ENCODE results near the gene CCT7.
"Not testable (repeated sequence)": the region's sequence is repeated elsewhere in the genome, so short reads cannot be mapped to it uniquely, and the experiment has no call there.

The CCT7 gene

DNA sequence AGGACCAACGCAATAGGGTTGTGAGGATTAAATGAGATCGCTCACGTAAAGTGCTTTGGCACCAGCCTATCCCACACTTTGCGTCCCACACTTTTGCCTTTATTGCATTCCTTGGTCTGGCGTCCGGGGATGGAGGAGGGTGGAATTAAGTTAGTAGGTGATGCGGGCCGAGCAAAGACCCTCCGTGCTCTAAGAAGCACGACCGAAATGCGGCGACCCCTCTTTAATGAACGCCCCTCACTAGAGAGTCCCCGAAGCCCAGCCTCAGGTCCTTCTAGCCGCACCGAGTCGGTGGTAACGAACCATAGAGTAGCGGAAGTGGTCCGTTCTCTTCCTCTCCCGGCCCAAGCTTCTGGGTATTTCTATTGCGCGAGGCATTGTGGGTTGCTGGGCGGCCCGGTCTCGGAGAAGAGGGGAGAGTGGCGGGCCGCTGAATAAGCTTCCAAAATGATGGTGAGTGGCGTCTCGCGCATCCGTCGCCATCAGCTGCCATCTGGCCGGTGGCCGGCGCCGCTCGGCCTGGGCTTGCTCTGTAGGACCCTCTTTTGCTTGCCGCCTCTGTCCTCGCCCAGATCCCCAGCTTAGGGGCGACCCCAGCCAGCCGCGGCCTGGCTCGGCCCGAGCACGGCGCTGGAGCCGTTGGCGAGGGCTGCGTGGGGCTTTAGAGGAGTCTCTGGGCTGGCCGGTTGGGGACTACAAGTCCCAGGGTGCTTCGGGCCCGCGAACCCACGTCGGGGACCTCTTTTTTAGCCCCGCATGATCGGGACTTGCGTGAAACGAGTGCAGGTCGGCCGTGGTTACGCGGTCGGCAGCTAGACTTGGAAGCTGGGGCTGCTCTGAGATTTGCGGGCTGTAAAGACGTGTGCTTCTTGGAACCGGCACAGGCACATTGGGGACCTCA lies at the start of gene CCT7:
Gene CCT7 (plus strand): TSS at position 377 of the 901 bp plus-strand sequence. CDS start 71 bp downstream, at position 448.
- H3K4me3 ChIP-seq (ENCODE audit: low read depth, low read length) = peak within 1 kb of the TSS; percentile 83
- no peak for DNase-seq (ENCODE audit: low read depth)
- TF ChIP-seq, protein P1, sequence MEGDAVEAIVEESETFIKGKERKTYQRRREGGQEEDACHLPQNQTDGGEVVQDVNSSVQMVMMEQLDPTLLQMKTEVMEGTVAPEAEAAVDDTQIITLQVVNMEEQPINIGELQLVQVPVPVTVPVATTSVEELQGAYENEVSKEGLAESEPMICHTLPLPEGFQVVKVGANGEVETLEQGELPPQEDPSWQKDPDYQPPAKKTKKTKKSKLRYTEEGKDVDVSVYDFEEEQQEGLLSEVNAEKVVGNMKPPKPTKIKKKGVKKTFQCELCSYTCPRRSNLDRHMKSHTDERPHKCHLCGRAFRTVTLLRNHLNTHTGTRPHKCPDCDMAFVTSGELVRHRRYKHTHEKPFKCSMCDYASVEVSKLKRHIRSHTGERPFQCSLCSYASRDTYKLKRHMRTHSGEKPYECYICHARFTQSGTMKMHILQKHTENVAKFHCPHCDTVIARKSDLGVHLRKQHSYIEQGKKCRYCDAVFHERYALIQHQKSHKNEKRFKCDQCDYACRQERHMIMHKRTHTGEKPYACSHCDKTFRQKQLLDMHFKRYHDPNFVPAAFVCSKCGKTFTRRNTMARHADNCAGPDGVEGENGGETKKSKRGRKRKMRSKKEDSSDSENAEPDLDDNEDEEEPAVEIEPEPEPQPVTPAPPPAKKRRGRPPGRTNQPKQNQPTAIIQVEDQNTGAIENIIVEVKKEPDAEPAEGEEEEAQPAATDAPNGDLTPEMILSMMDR (IDR thresholded peaks at IDR 0.05; ENCODE audit: control insufficient read depth, extremely low read depth, insufficient read depth) = no peak

DNA sequence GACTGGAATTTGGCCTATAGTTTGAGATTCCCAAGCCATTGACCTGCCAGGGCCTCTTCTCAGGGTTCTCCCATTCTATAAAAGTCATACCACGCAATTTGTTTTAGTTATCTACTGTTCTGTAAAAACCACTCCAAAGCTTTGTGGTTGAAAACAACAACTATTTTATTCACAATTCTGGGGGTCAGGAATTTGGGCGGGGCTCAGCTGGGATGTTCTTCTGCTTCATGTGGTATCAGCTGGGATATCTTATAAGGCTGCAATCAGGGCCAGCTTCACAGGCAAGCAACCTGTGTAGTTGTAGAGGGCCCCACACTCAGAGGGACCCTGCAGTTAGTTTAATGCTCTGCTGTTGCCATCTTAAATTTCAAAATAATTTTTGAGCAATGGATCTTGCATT lies 48.1 kb upstream of the CCT7 start:
- no peak for DNase-seq (ENCODE audit: low read depth)
- TF ChIP-seq, protein P1 (IDR thresholded peaks at IDR 0.05; ENCODE audit: control insufficient read depth, extremely low read depth, insufficient read depth) = no peak

DNA sequence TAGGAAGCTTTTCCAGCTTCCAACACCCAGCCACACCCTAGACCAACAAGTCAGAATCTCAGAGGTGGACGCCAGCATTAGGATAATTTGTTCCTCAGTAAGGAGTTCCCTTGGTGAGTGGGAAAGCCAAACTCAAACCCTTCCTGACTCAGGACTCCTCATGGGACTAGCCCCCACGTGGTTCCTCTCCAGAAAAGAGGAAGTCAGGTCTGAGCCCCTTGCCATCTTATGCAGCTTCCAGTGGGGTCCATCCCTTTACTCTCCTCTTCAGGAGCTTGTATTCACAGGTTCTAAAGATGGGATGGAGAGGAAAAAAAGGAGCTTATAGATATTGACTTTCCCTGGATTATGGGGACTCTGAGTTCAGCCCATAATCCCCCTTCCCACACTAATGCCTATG lies 46.6 kb upstream of the CCT7 start:
- no peak for DNase-seq (ENCODE audit: low read depth)
- no peak overlapping the region for H3K4me3 ChIP-seq (ENCODE audit: low read depth, low read length)
- TF ChIP-seq, protein P1 (IDR thresholded peaks at IDR 0.05; ENCODE audit: control insufficient read depth, extremely low read depth, insufficient read depth) = no peak

More for the DNA sequence above, 48.1 kb upstream of the CCT7 start:
- no peak overlapping the region for H3K4me3 ChIP-seq (ENCODE audit: low read depth, low read length)

DNA sequence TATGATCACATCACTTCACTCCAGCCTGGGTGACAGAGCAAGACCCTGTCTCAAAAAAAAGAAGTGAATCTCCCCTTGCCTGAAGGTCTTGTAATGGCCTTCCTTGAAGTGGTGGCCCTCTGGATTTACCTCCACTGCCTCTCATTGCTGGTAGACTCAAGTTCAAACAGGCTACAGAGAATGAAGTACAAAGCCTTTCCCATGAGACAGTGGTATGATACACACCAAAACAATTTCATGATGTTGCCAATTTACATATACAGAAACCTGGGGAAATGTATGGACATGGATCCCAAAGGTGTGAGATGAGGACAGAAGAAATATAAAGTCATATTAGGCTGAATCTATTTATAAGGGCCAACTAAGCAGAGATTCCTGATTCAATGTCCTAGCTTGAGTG lies 36.5 kb upstream of the CCT7 start:
- DNase-seq (ENCODE audit: low read depth) = no peak
- TF ChIP-seq, protein P1 (IDR thresholded peaks at IDR 0.05; ENCODE audit: control insufficient read depth, extremely low read depth, insufficient read depth) = no peak
- no peak overlapping the region for H3K4me3 ChIP-seq (ENCODE audit: low read depth, low read length)

DNA sequence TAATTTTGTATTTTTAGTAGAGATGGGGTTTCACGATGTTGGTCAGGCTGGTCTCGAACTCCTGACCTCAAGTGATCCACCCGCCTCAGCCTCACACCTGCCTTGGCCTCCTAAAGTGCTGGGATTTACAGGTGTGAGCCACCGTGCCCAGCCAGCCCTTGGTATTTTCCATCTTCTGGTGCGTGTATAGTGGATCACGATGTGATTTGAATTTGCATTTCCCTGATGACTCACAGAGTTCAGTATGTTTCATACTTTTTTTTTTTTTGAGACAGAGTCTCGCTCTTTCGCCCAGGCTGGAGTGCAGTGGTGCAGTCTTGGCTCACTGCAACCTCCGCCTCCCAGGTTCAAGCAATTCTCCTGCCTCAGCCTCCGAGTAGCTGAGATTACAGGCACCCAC lies 33.8 kb upstream of the CCT7 start:
- H3K4me3 ChIP-seq (ENCODE audit: low read depth, low read length); DNase-seq (ENCODE audit: low read depth): not testable (repeated sequence)

DNA sequence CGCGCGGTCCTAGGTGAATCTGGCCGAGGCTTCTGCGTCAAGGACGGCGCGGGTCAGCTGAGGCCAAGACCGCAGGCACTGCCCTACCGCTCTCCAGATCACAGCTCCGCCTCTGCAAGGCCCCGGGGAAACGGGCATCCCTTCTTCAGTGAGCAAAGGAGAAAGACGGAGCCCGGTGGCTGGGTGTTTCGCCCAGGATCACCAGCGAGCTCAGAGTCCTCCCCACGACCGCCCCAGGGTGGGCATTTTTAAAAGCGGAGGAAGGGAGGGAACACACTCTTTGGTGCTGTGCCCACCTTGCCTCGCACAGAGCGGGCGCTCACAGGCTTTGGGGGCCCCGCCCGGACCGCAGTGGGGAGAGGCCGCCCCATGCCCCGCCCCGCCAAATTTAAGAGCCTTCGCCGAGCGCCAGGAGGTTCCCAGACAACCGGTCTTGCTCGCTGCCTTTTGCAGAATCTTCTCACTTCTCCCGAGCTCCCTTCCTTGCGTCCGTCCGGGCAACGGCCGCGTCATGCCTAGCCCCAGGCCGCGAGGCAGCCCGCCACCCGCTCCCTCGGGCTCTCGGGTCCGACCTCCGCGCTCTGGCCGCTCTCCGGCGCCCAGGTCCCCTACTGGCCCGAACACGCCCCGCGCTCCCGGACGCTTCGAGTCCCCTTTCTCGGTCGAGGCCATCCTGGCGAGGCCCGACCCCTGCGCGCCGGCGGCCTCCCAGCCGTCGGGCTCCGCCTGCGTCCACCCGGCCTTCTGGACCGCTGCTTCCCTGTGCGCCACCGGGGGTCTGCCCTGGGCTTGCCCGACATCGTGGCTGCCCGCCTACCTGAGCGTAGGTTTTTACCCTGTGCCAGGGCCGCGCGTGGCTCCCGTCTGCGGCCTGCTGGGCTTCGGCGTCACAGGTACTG lies 31.7 kb upstream of the CCT7 start, which contains the start of gene NOTO:
Gene NOTO (plus strand): TSS at position 419 of the 899 bp plus-strand sequence. CDS start 93 bp downstream, at position 512.
- TF ChIP-seq, protein P1 (IDR thresholded peaks at IDR 0.05; ENCODE audit: control insufficient read depth, extremely low read depth, insufficient read depth) = no peak
- DNase-seq (ENCODE audit: low read depth) = no peak
- H3K4me3 ChIP-seq (ENCODE audit: low read depth, low read length) = no peak within 1 kb of the TSS
